Measurements from ENCODE around the gene CPAMD8.

The CPAMD8 gene

GRCh38 chr19:16914421-16914820 lies 112.2 kb downstream of the CPAMD8 start:
- no peak overlapping the region for H3K4me3 ChIP-seq (ENCODE audit: low read depth, low read length)
- no peak for TF ChIP-seq CTCF (IDR thresholded peaks at IDR 0.05; ENCODE audit: insufficient read depth, low read depth, low read length, missing control alignments)
- DNase-seq (ENCODE audit: low read depth) = no peak

- no peak for DNase-seq (ENCODE audit: low read depth)
- no peak overlapping the region for H3K4me3 ChIP-seq (ENCODE audit: low read depth, low read length)
- no peak for TF ChIP-seq CTCF (IDR thresholded peaks at IDR 0.05; ENCODE audit: insufficient read depth, low read depth, low read length, missing control alignments)
These were observed 113.8 kb downstream of the CPAMD8 start for GRCh38 chr19:16912780-16913179.

GRCh38 chr19:16911046-16911445 lies 115.6 kb downstream of the CPAMD8 start:
- no peak for DNase-seq (ENCODE audit: low read depth)
- H3K4me3 ChIP-seq (ENCODE audit: low read depth, low read length) = no peak overlapping the region
- no peak for TF ChIP-seq CTCF (IDR thresholded peaks at IDR 0.05; ENCODE audit: insufficient read depth, low read depth, low read length, missing control alignments)

GRCh38 chr19:16908759-16909158 lies 117.9 kb downstream of the CPAMD8 start:
- DNase-seq (ENCODE audit: low read depth) = no peak
- TF ChIP-seq CTCF (IDR thresholded peaks at IDR 0.05; ENCODE audit: insufficient read depth, low read depth, low read length, missing control alignments) = no peak
- H3K4me3 ChIP-seq (ENCODE audit: low read depth, low read length) = no peak overlapping the region

- DNase-seq (ENCODE audit: low read depth) = no peak
- H3K4me3 ChIP-seq (ENCODE audit: low read depth, low read length) = no peak overlapping the region
- no peak for TF ChIP-seq CTCF (IDR thresholded peaks at IDR 0.05; ENCODE audit: insufficient read depth, low read depth, low read length, missing control alignments)
These were observed 122.0 kb downstream of the CPAMD8 start for GRCh38 chr19:16904599-16904998.

- H3K4me3 ChIP-seq (ENCODE audit: low read depth, low read length) = no peak overlapping the region
These were observed 123.3 kb downstream of the CPAMD8 start for GRCh38 chr19:16903347-16903746.

More at GRCh38 chr19:16903347-16903746, 123.3 kb downstream of the CPAMD8 start:
- TF ChIP-seq CTCF (IDR thresholded peaks at IDR 0.05; ENCODE audit: insufficient read depth, low read depth, low read length, missing control alignments) = no peak
- no peak for DNase-seq (ENCODE audit: low read depth)

Data from GM12865 (cell line).